ENCODE measurements around the gene ELOVL7. TPM values are rescaled to one million over a fixed set of nuclear protein-coding genes. Genes with fewer than 3 reads are reported as not detected.
"Not testable (repeated sequence)": the region's sequence is repeated elsewhere in the genome, so short reads cannot be mapped to it uniquely, and the experiment has no call there.

ELOVL7 gene
- total RNA-seq, 6 donors from 2014 or later = 1.9 to 17.7 (median 6.7) TPM

DNA sequence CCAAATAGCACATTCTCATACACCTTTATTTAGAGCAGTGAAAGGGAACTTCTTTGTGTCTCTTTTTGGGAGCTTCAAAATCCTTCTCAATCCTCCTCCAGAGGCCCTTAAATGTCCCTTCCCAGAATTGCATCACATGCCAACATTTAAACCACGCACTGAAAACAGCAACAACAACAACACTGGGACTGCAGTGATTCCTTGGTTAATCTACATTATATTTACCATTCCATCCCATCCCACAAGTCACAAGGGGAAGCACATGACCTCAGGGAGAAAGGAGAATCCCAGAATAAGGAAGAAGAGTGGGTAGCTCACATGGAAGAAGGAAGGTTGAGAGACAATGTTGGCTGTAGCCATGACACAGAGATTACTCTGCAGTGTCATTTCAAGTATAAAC lies 41.1 kb downstream of the ELOVL7 start:
- H3K27me3 ChIP-seq = no peaks in the 10 kb centered on the region
- H3K4me1 ChIP-seq = no peaks in the 10 kb centered on the region
- DNase-seq = no peak
- H3K9me3 ChIP-seq = no peaks in the 10 kb centered on the region
- 92 to 95% methylated on average over 1 of the region's 1 CpG for WGBS, 2 donors
- H3K27ac ChIP-seq = no peak overlapping the region
- H3K36me3 ChIP-seq = no peaks in the 10 kb centered on the region
- no peak overlapping the region for H3K4me3 ChIP-seq
- TF ChIP-seq EP300 (IDR thresholded peaks at IDR 0.05) = no peak
- ATAC-seq (ENCODE audit: low FRiP score in 2 of 2) = no peak

DNA sequence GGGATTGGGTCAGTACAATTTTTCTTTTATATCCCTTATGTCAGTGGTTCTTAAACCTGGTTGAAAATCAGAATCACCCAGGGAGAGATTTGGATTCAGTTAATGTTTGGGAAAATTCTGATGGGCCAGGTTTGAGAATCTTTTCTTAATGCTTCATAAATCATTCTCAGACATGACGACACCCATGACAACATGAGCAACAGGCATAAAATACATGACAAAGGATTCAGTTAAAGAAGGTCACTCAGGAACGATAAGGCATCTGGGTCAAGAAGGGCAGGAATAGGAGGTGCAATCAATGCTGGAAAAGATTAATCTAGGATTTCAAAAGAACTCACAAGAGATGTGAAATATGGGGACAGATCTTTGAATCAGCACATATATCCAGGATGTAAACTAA lies 41.8 kb downstream of the ELOVL7 start:
- TF ChIP-seq EP300 (IDR thresholded peaks at IDR 0.05) = no peak
- TF ChIP-seq POLR2A (IDR thresholded peaks at IDR 0.05) = no peak
- TF ChIP-seq, protein P1, sequence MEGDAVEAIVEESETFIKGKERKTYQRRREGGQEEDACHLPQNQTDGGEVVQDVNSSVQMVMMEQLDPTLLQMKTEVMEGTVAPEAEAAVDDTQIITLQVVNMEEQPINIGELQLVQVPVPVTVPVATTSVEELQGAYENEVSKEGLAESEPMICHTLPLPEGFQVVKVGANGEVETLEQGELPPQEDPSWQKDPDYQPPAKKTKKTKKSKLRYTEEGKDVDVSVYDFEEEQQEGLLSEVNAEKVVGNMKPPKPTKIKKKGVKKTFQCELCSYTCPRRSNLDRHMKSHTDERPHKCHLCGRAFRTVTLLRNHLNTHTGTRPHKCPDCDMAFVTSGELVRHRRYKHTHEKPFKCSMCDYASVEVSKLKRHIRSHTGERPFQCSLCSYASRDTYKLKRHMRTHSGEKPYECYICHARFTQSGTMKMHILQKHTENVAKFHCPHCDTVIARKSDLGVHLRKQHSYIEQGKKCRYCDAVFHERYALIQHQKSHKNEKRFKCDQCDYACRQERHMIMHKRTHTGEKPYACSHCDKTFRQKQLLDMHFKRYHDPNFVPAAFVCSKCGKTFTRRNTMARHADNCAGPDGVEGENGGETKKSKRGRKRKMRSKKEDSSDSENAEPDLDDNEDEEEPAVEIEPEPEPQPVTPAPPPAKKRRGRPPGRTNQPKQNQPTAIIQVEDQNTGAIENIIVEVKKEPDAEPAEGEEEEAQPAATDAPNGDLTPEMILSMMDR (IDR thresholded peaks at IDR 0.05) = no peak
- TF ChIP-seq POLR2AphosphoS5 (IDR thresholded peaks at IDR 0.05) = no peak
- H3K4me1 ChIP-seq = no peaks in the 10 kb centered on the region
- H3K27ac ChIP-seq = no peak overlapping the region
- H3K27me3 ChIP-seq = no peaks in the 10 kb centered on the region
- WGBS, 2 donors = 86 to 89% methylated on average over 2 of the region's 2 CpGs
- DNase-seq (no peak), ATAC-seq (ENCODE audit: low FRiP score in 2 of 2) (no peak)
- no peak overlapping the region for H3K4me3 ChIP-seq
- H3K36me3 ChIP-seq = no peaks in the 10 kb centered on the region
- H3K9me3 ChIP-seq = no peaks in the 10 kb centered on the region

DNA sequence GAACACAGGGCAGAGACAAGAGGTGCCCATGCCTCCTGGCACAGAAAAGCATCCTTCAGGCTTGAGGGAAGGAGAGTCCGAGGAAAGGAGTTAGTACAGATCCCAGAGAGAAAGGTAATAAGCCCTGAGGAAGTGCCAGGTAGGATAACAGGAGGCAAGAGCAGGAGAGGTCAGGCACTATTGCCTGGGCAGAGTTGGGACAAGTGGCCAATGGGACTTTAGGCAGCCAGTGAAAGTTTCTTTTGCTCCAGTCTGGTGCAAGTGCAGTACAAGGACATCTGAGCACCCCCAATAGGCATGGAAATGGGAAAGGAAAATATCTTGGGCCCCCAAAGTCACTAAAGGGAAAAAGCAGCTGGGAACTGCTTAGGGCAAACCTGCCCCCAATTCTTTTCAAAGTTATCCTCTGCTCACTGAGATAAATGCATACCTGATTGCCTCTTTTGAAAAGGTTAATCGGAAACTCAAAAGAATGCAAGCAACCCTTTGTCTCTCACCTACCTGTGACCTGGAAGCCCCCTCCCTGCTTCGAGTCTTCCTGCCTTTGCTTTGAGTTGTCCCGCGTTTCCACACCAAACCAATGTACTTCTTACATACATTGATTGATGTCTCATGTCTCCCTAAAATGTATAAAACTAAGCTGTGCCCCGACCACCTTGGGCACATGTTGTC lies 46.5 kb downstream of the ELOVL7 start:
- 47 to 56% methylated on average over 6 of the region's 6 CpGs for WGBS, 2 donors
- Histone ChIP-seq H3K9me3 (no peaks in the 10 kb centered on the region), H3K4me3 (no peak overlapping the region), H3K36me3 (no peaks in the 10 kb centered on the region), H3K27me3 (no peaks in the 10 kb centered on the region), H3K4me1 (no peaks in the 10 kb centered on the region), H3K27ac (no peak overlapping the region)
- TF ChIP-seq, protein P1 (IDR thresholded peaks at IDR 0.05) = no peak
- TF ChIP-seq EP300 (IDR thresholded peaks at IDR 0.05) (no peak), POLR2AphosphoS5 (IDR thresholded peaks at IDR 0.05) (no peak), POLR2A (IDR thresholded peaks at IDR 0.05) (no peak)
- ATAC-seq (ENCODE audit: low FRiP score in 2 of 2) = no peak
- no peak for DNase-seq

DNA sequence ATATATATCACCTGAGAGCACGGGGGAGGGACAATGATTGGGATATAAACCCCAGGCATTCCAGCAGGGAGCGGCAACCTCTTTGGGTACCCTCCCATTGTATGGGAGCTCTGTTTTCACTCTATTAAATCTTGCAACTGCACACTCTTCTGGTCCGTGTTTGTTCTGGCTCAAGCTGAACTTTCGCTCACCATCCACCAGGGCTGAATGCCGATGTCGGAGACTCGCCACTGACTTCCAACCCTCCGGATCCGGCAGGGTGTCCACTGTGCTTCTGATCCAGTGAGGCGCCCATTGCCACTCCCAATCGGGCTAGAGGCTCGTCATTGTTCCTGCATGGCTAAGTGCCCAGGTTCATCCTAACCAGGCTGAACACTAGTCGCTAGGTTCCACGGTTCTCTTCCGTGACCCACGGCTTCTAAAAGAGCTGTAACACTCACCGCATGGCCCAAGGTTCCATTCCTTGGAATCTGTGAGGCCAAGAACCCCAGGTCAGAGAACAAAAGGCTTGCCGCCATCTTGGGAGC lies 48.6 kb downstream of the ELOVL7 start:
- H3K4me1 ChIP-seq; ATAC-seq (ENCODE audit: low FRiP score in 2 of 2); H3K27ac ChIP-seq; H3K4me3 ChIP-seq; H3K9me3 ChIP-seq; H3K36me3 ChIP-seq; H3K27me3 ChIP-seq: not testable (repeated sequence)
- WGBS, 2 donors = 92 to 95% methylated on average over 18 of the region's 18 CpGs
- peak in 1 of 2 donors; percentile 6 for DNase-seq

DNA sequence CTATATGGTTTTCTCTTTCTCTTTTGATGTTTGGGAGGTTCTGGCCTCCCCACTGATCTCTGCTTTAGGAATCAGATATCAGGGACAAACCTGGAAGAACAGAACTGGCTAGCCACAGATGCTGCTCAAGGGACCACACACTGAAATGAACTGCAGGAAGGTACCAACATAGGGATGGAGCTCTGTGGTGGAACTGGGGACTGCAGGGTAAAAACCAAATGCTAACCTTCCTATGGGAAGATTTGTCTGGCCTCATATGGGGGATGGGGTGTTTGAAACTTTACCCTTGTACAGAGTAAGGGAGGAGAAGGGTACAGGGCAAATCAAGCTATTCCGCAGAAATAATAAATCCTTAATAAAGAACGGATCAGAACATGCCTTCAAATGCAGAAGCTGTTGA lies 49.4 kb downstream of the ELOVL7 start:
- no peak for DNase-seq
- WGBS, 2 donors = 90 to 97% methylated on average over 2 of the region's 2 CpGs
- no peak overlapping the region for H3K4me3 ChIP-seq
- no peaks in the 10 kb centered on the region for H3K4me1 ChIP-seq
- no peak overlapping the region for H3K27ac ChIP-seq
- no peaks in the 10 kb centered on the region for H3K36me3 ChIP-seq
- no peaks in the 10 kb centered on the region for H3K9me3 ChIP-seq
- no peaks in the 10 kb centered on the region for H3K27me3 ChIP-seq
- no peak for ATAC-seq (ENCODE audit: low FRiP score in 2 of 2)
- TF ChIP-seq POLR2A (IDR thresholded peaks at IDR 0.05) (no peak), EP300 (IDR thresholded peaks at IDR 0.05) (no peak)
- TF ChIP-seq, protein P1 (IDR thresholded peaks at IDR 0.05) = no peak

DNA sequence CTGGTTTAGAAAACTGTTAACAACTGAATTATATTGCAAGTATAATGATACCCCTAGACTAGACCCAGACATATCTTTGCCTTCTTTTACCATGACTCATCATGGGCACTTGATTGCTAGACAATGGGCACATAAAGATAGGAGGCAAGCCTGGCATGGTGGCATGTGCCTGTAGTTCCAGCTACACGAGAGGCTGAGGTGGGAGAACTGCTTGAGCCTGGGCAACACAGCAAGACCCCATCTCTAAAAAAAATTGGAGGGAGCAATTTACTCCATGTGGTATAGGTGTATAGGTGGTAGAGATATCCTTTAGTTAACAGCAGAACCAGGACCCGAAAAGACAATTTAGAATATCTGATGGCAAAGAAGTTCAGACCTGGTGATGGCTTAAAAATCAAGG lies 51.6 kb downstream of the ELOVL7 start:
- Histone ChIP-seq H3K4me1 (no peaks in the 10 kb centered on the region), H3K27ac (no peak overlapping the region), H3K9me3 (no peaks in the 10 kb centered on the region), H3K27me3 (no peaks in the 10 kb centered on the region), H3K36me3 (no peaks in the 10 kb centered on the region), H3K4me3 (no peak overlapping the region)
- ATAC-seq (ENCODE audit: low FRiP score in 2 of 2) (no peak), DNase-seq (no peak)
- 81 to 88% methylated on average over 2 of the region's 2 CpGs for WGBS, 2 donors
- TF ChIP-seq POLR2A (IDR thresholded peaks at IDR 0.05) = no peak
- TF ChIP-seq, protein P1 (IDR thresholded peaks at IDR 0.05) = no peak
- TF ChIP-seq EP300 (IDR thresholded peaks at IDR 0.05) = no peak
- TF ChIP-seq POLR2AphosphoS5 (IDR thresholded peaks at IDR 0.05) = no peak

Data from upper lobe of left lung (tissue), 6 donors.